NCI-H128 (cell line): ENCODE results near the gene SLC7A6OS.
A peak's percentile ranks its signal among the peaks of the same experiment; 100 is the strongest.

ENCODE experiments used
- DNase-seq: peaks from one replicate; lab custom pipeline; 2025; ENCODE audit not compliant: unreplicated experiment; lab: John Stamatoyannopoulos, UW

Gene SLC7A6OS

GRCh38 chr16:68345351-68345810 is 34.6 kb upstream of the SLC7A6OS start:
- DNase-seq = no peak

- no peak for DNase-seq
These were observed 33.5 kb upstream of the SLC7A6OS start for GRCh38 chr16:68344252-68344651.

GRCh38 chr16:68343137-68343536 is 32.4 kb upstream of the SLC7A6OS start:
- no peak for DNase-seq

- DNase-seq = no peak
These were observed 31.9 kb upstream of the SLC7A6OS start for GRCh38 chr16:68342620-68343019.

DNA sequence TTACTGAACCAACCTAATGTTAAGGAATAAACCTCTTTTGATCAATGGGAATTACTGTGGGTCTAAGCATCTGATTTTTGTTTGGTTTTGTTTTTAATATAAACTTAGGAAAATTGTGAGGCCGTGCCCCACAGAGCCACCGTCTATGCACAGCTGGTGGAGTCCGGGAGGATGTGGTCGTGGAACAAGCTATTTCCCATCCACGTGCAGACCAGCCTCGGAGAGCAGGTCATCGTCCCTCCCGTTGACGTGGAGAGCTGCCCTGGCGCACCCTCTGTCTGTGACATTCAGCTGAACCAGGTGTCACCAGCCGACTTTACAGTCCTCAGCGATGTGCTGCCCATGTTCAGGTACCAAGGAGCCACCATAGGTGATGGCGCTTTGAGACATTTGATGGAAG is 28.5 kb upstream of the SLC7A6OS start:
- DNase-seq = no peak

GRCh38 chr16:68338326-68339119 is 27.8 kb upstream of the SLC7A6OS start:
- no peak for DNase-seq

DNA sequence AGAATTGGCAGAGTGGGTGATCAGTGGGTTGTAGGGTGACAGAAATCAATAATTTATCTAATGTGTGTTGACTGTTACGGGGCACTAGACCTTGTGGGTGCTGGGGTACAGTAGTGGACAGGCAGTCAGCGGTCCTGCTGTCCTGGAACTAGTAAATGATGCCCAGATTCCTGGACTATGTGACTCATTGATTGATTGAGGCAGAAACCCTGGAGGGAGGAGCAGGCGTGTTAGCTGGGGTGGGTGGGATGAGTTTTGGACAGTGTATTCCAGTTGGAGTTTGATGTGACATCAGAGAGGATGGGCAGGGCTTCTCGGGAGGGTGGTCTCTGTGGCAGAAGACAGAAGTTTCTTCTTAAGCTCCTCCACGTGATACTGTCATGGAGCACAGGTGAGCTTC is 24.4 kb upstream of the SLC7A6OS start:
- DNase-seq = no peak

GRCh38 chr16:68332411-68333121 is 21.8 kb upstream of the SLC7A6OS start:
- peak; percentile 2 for DNase-seq

- DNase-seq = no peak
These were observed 21.2 kb upstream of the SLC7A6OS start for GRCh38 chr16:68331879-68332410.

GRCh38 chr16:68328860-68329390 is 18.2 kb upstream of the SLC7A6OS start:
- no peak for DNase-seq

DNA sequence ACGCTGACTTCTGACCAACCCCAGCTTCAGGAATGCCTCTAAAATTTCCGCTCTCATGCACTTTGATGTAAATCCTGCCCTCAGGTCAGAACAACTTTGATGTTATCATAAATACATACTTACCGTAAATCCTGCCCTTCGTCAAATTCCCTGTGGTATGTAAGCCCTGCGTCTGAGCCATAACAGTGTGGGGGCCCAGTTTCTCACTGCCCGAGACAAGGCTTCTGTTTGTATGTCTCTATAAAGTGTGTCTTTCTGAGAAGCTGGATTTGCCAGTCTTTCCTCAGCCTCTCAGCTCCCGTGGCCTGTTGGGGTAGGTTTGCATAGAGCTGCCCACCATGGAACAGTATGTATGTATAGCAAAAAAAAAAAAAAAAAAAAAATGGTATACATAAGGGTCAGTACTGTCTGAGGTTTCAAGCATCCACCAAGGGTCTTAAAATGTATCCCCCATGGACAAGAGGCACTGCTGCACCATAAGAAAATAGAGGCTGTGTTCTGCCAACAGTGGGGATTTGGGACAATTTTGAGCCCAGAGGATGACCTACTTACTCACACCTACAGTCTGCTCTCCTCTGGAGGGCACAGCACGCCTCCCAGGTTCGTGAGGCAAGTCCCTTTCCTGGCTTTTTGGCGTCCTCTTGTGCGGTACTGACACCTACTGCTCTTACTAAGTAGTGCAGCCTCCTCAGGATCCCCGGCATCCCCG is 17.6 kb upstream of the SLC7A6OS start:
- peak; percentile 62 for DNase-seq

GRCh38 chr16:68324780-68325357 is 14.1 kb upstream of the SLC7A6OS start:
- no peak for DNase-seq

GRCh38 chr16:68324336-68324735 is 13.6 kb upstream of the SLC7A6OS start:
- no peak for DNase-seq

- peak; percentile 57 for DNase-seq
These were observed 8.6 kb upstream of the SLC7A6OS start for GRCh38 chr16:68319185-68319908.

DNA sequence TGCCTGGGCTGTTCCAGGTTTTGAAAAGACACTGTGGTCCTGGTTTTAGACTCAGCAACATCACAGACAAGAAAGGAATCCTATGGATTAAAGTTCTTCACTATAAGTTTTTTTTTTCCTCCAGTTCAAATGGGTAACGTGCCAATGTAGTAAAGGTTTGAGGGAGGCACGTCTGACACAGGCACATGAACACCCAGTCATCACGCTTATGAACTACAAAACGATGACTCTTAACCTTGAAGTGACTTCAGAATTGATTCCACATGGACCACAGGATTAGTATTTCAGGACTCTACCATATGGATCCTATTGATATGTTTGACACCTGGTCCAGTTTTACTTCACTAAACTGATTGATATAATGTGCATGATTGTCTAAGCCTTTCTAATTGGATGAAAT is 2.4 kb upstream of the SLC7A6OS start:
- no peak for DNase-seq

- no peak for DNase-seq
These were observed 341 bp downstream of the SLC7A6OS start for GRCh38 chr16:68310437-68310773.

DNA sequence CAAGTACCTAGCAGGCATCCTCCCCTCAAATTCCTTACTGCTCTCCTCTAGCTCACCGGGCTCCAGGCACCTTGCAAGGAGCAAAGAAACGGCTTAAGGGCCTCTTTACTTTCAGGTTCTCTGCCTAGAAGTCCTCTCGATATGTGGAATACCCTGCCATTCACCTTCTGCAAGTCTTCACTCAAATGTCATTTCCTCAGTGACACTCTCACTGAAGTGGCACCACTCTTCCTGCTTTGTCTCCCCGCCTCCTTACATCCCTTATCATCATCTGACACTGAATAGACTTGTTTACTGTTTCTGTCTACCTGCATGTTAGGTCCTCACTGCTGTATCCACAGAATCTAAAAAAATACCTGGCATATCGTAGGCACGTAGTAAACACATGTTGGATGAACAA is 947 bp downstream of the SLC7A6OS start:
- no peak for DNase-seq

DNA sequence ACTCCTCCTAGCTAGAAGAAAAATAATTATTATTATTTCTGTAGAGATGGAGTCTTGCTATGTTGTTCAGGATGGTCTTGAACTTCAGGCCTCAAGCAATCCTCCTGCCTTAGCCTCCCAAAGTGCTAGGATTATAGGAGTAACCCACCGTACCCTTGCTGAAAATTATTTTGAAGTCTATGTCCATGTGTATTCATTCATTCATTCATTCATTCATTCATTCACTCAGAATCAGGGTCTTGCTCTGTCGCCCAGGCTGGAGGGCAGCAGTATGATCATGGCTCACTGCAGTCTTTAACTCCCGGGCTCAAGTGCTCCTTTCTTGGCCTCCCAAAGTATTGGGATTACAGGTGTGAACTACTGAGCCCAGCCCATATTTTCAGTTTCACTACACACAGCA is 4.1 kb downstream of the SLC7A6OS start:
- DNase-seq = no peak

GRCh38 chr16:68300734-68301459 is 9.8 kb downstream of the SLC7A6OS start:
- no peak for DNase-seq
